Measurements from ENCODE around the gene GCLC. TPM values are rescaled to one million over a fixed set of nuclear protein-coding genes. Genes with fewer than 3 reads are reported as not detected.

GCLC gene
- total and polyA plus RNA-seq, 12 donors: 7.3 to 116 (median 37.9) TPM

GRCh38 chr6:53461041-53461656 is 83.8 kb downstream of the GCLC start:
- no peak for DNase-seq
- intact Hi-C loops (cut with DNase I): no loop called here
- TF ChIP-seq CTCF (IDR thresholded peaks at IDR 0.05) (no peak), POLR2A (IDR thresholded peaks at IDR 0.05) (no peak)
- no peaks in the 10 kb centered on the region for H3K27me3 ChIP-seq
- 72 to 82% (median 78%) methylated on average over 1 of the region's 1 CpG for WGBS, 4 donors
- H3K36me3 ChIP-seq (replicated peaks in 1 of 2): no peaks in the 10 kb centered on the region
- no peaks in the 10 kb centered on the region for H3K9me3 ChIP-seq (replicated peaks in 1 of 3)
- H3K4me1 ChIP-seq (replicated peaks in 1 of 2): peaks cover 6 to 8% of the 10 kb centered on the region in 2 donors
- no peak overlapping the region for H3K27ac ChIP-seq
- H3K4me3 ChIP-seq: no peak overlapping the region

- intact Hi-C loops (cut with DNase I): no loop called here
- no peaks in the 10 kb centered on the region for H3K36me3 ChIP-seq (replicated peaks in 1 of 2)
- 78 to 88% (median 83%) methylated on average over 3 of the region's 3 CpGs for WGBS, 4 donors
Observed at GRCh38 chr6:53458105-53458866, 86.6 kb downstream of the GCLC start.

DNA sequence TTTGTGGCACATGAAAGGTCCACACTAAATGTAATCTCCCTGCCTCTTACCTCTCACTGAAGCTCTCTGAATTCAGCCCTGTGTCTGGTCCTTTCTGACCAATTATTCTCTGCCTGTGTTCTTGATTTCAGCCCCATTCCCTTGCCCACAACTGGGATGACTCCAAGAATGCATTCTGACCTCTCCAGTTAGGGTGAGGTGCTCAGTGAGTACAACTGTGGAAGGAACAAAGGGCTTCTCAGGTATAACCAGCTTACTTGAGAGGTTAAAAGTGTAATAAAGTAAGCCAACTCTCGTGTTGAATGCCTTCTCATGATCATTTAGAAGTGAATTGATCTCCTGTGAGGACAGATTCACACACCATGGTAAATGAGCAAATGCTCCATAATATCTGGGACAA is 88.1 kb downstream of the GCLC start:
- H3K27ac ChIP-seq: no peak overlapping the region
- H3K9me3 ChIP-seq (replicated peaks in 1 of 3): no peaks in the 10 kb centered on the region
- TF ChIP-seq POLR2A (IDR thresholded peaks at IDR 0.05) (no peak), CTCF (IDR thresholded peaks at IDR 0.05) (no peak)
- 86 to 94% (median 90%) methylated on average over 1 of the region's 1 CpG for WGBS, 4 donors
- H3K4me3 ChIP-seq: no peak overlapping the region
- no peak for DNase-seq
- intact Hi-C loops (cut with DNase I): no loop called here
- H3K27me3 ChIP-seq: no peaks in the 10 kb centered on the region
- H3K36me3 ChIP-seq (replicated peaks in 1 of 2): no peaks in the 10 kb centered on the region
- peaks cover 0 to 6% of the 10 kb centered on the region in 2 donors for H3K4me1 ChIP-seq (replicated peaks in 1 of 2)

More at GRCh38 chr6:53458105-53458866, 86.6 kb downstream of the GCLC start:
- no peak overlapping the region for H3K27ac ChIP-seq
- peaks cover 0 to 6% of the 10 kb centered on the region in 2 donors for H3K4me1 ChIP-seq (replicated peaks in 1 of 2)
- H3K27me3 ChIP-seq: no peaks in the 10 kb centered on the region
- TF ChIP-seq CTCF (IDR thresholded peaks at IDR 0.05) (no peak), POLR2A (IDR thresholded peaks at IDR 0.05) (no peak)
- DNase-seq: no peak
- H3K9me3 ChIP-seq (replicated peaks in 1 of 3): no peaks in the 10 kb centered on the region
- H3K4me3 ChIP-seq: no peak overlapping the region

GRCh38 chr6:53455678-53456077 is 89.2 kb downstream of the GCLC start:
- DNase-seq: no peak
- H3K27me3 ChIP-seq: no peaks in the 10 kb centered on the region
- H3K4me1 ChIP-seq (replicated peaks in 1 of 2): no peaks in the 10 kb centered on the region
- H3K27ac ChIP-seq: no peak overlapping the region
- no peaks in the 10 kb centered on the region for H3K36me3 ChIP-seq (replicated peaks in 1 of 2)
- intact Hi-C loops (cut with DNase I): no loop called here
- 93 to 98% (median 97%) methylated on average over 1 of the region's 1 CpG for WGBS, 4 donors
- TF ChIP-seq CTCF (IDR thresholded peaks at IDR 0.05) (no peak), POLR2A (IDR thresholded peaks at IDR 0.05) (no peak)
- H3K4me3 ChIP-seq: no peak overlapping the region
- no peaks in the 10 kb centered on the region for H3K9me3 ChIP-seq (replicated peaks in 1 of 3)

All from adrenal gland (tissue), 12 donors.